GM19238 (cell line): ENCODE measurements around the gene ZRANB3.
"Not testable (repeated sequence)": the region's sequence is repeated elsewhere in the genome, so short reads cannot be mapped to it uniquely, and the experiment has no call there.

Experiments used
- DNase-seq: peaks from one replicate; pipeline ENCODE4 v3.0.0; 2011; ENCODE audit warnings: low spot score; ENCODE audit not compliant: insufficient read length

Gene ZRANB3

GRCh38 chr2:135132314-135132713 is 398.7 kb downstream of the ZRANB3 start:
- no peak for DNase-seq

- no peak for DNase-seq
Measured at GRCh38 chr2:135130751-135131150, 400.3 kb downstream of the ZRANB3 start.

GRCh38 chr2:135125940-135126339 is 405.1 kb downstream of the ZRANB3 start:
- DNase-seq, result no peak

GRCh38 chr2:135124924-135125886 is 405.8 kb downstream of the ZRANB3 start:
- no peak for DNase-seq

- DNase-seq, result not testable (repeated sequence)
Measured at GRCh38 chr2:135121658-135122039, 409.4 kb downstream of the ZRANB3 start.

- DNase-seq, result no peak
Measured at GRCh38 chr2:135121016-135121657, 409.9 kb downstream of the ZRANB3 start.

GRCh38 chr2:135119582-135119981 is 411.4 kb downstream of the ZRANB3 start:
- DNase-seq, result no peak

- no peak for DNase-seq
Measured at GRCh38 chr2:135113322-135113721, 417.7 kb downstream of the ZRANB3 start.

GRCh38 chr2:135105513-135106316 is 425.3 kb downstream of the ZRANB3 start:
- not testable (repeated sequence) for DNase-seq

GRCh38 chr2:135103843-135104242 is 427.2 kb downstream of the ZRANB3 start:
- DNase-seq, result no peak

GRCh38 chr2:135099802-135100483 is 431.1 kb downstream of the ZRANB3 start:
- no peak for DNase-seq

GRCh38 chr2:135097532-135098231 is 433.3 kb downstream of the ZRANB3 start:
- DNase-seq, result no peak

GRCh38 chr2:135096665-135097446 is 434.2 kb downstream of the ZRANB3 start:
- DNase-seq, result no peak

GRCh38 chr2:135095591-135095990 is 435.4 kb downstream of the ZRANB3 start:
- no peak for DNase-seq

- DNase-seq, result no peak
Measured at GRCh38 chr2:135094508-135094907, 436.5 kb downstream of the ZRANB3 start.

GRCh38 chr2:135093670-135094330 is 437.2 kb downstream of the ZRANB3 start:
- no peak for DNase-seq

- DNase-seq, result no peak
Measured at GRCh38 chr2:135093193-135093592, 437.8 kb downstream of the ZRANB3 start.

GRCh38 chr2:135091681-135092080 is 439.3 kb downstream of the ZRANB3 start:
- no peak for DNase-seq

GRCh38 chr2:135089597-135089996 is 441.4 kb downstream of the ZRANB3 start:
- DNase-seq, result not testable (repeated sequence)
